ENCODE results near the gene SPAG17.

GRCh38 chr1:118225471-118225870 is 40.4 kb upstream of the SPAG17 start:
- no peak for TF ChIP-seq CTCF (IDR thresholded peaks at IDR 0.05)
- no peak for TF ChIP-seq POLR2A (IDR thresholded peaks at IDR 0.05)

Data from Peyer's patch (tissue), 4 donors.